K562 (cell line): ENCODE data around the gene ADPGK. TPM values are rescaled to one million over a fixed set of nuclear protein-coding genes. Genes with fewer than 3 reads are reported as not detected.

Source experiments
- ATAC-seq: fragments of 200-7000 bp; cut with Tn5 transposase; 3 replicates; pipeline ENCODE4 v1.9.1; 2020; ENCODE audit warnings: moderate library complexity
- BruUV-seq: library from RNA; stranded (reverse); fragments of 400-500 nt; replicated peaks from 2 replicates; lab custom pipeline; 2021; lab: Mats Ljungman, UMichigan
- CTCF ChIA-PET: fragments of 300-600 bp; formaldehyde crosslinking; extraction: SDS; loops from one replicate; lab custom pipeline; 2021; ENCODE audit warnings: low intra/inter-chr PET ratio; lab: Yijun Ruan, JAX
- POLR2A ChIA-PET: fragments of 300-600, 350-650 bp; sonication (Branson Sonifier 250); formaldehyde crosslinking; extraction: SDS; loops from one replicate; lab custom pipeline; 2021; ENCODE audit warnings: antibody characterized with exemption, inconsistent platforms; lab: Yijun Ruan, JAX
- DNase-seq, 4 experiments: peaks; one replicate each; pipeline versions ENCODE4 v3.0.0 to v3.0.0-alpha.2; 2011 to 2018; ENCODE audit warnings: low spot score in 3 of 4, mixed read lengths in 3 of 4; ENCODE audit errors: extremely low read depth in 1 of 4
- FAIRE-seq: peaks from 2 replicates; lab custom pipeline; 2011; peaks lifted over from hg19 to GRCh38; lab: Jason Lieb, UNC
- H2AFZ ChIP-seq: 2 replicates; pipeline ENCODE4 v1.6.0; 2011; ENCODE audit warnings: low read depth, low read length, control low read depth, inconsistent platforms
- H3K27ac ChIP-seq: fragments of 200-600 bp; 3 replicates; pipeline ENCODE4 v1.8.0; 2011; ENCODE audit warnings: low read depth, mild to moderate bottlenecking, control low read depth, inconsistent platforms, low read length, moderate library complexity, mixed read lengths; ENCODE audit errors: extremely low read depth
- H3K27me3 ChIP-seq, 2 experiments: fragments of 300-600 bp in 1 of 2; 2 replicates in 1 of 2; 3 replicates in 1 of 2; pipeline versions ENCODE4 v1.6.0 to v1.8.0; 2011; ENCODE audit warnings: inconsistent platforms in 2 of 2, low read length in 2 of 2, mild to moderate bottlenecking in 1 of 2, mixed read lengths in 1 of 2, moderate library complexity in 1 of 2; ENCODE audit not compliant: control insufficient read depth in 2 of 2, insufficient read depth in 2 of 2
- H3K36me3 ChIP-seq: fragments of 300-600 bp; 3 replicates; pipeline ENCODE4 v1.8.0; 2011; ENCODE audit warnings: mild to moderate bottlenecking, low read length, inconsistent platforms; ENCODE audit not compliant: control insufficient read depth, insufficient read depth
- H3K4me1 ChIP-seq, 2 experiments: fragments of 200-600 bp in 1 of 2; replicated peaks in 1 of 2; 2 replicates in 1 of 2; 3 replicates in 1 of 2; pipeline versions ENCODE4 v1.5.1 to v1.8.0; 2011; ENCODE audit warnings: inconsistent platforms in 2 of 2, low read length in 2 of 2, mild to moderate bottlenecking in 1 of 2, mixed read lengths in 1 of 2, moderate library complexity in 1 of 2; ENCODE audit not compliant: control insufficient read depth in 2 of 2, insufficient read depth in 2 of 2
- H3K4me2 ChIP-seq: 2 replicates; pipeline ENCODE4 v1.6.1; 2011; ENCODE audit warnings: low read length, control low read depth, inconsistent platforms, mixed read lengths; ENCODE audit not compliant: insufficient read depth
- H3K4me3 ChIP-seq: fragments of 200-600 bp; sonication (generic), shearing (Covaris generic); 2 replicates; pipeline ENCODE4 v1.5.1; 2016; ENCODE audit warnings: control low read depth, inconsistent platforms
- H3K79me2 ChIP-seq: fragments of 200-600 bp; 3 replicates; pipeline ENCODE4 v1.8.0; 2011; ENCODE audit warnings: low read length, inconsistent platforms; ENCODE audit not compliant: control insufficient read depth, insufficient read depth
- H3K9ac ChIP-seq, 2 experiments: 2 replicates each; pipeline versions ENCODE4 v1.6.0 to v1.6.1; 2011; ENCODE audit warnings: low read depth in 2 of 2, low read length in 2 of 2, control low read depth in 1 of 2, inconsistent platforms in 1 of 2, mild to moderate bottlenecking in 1 of 2, mixed read lengths in 1 of 2; ENCODE audit not compliant: insufficient read depth in 1 of 2
- H3K9me1 ChIP-seq: one replicate; pipeline ENCODE4 v1.6.0; 2011; ENCODE audit warnings: inconsistent platforms, mild to moderate bottlenecking, low read length, moderate library complexity; ENCODE audit not compliant: control insufficient read depth, insufficient read depth
- H3K9me3 ChIP-seq: replicated peaks from 2 replicates; pipeline ENCODE4 v1.5.1; 2011; ENCODE audit warnings: low read depth, low read length, inconsistent platforms; ENCODE audit not compliant: control insufficient read depth, insufficient read depth
- H4K20me1 ChIP-seq: replicated peaks from 2 replicates; pipeline ENCODE4 v1.6.1; 2011; ENCODE audit warnings: low read length, inconsistent platforms, mixed read lengths; ENCODE audit not compliant: control insufficient read depth, insufficient read depth
- DNMT1 ChIP-seq: fragments of 450-650 bp; IDR thresholded peaks from 2 replicates; pipeline ENCODE4 v1.6.1; 2016; ENCODE audit warnings: antibody characterized with exemption, mild to moderate bottlenecking
- ETV5 ChIP-seq: sonication (generic); formaldehyde crosslinking; IDR thresholded peaks from 2 replicates; pipeline ENCODE4 v1.4.0; 2020; ENCODE audit warnings: low read depth, mild to moderate bottlenecking, missing genetic modification reagents
- KDM1A ChIP-seq, 2 experiments: fragments of 450-650 bp; IDR thresholded peaks; 2 replicates each; pipeline ENCODE4 v1.6.1; 2016; ENCODE audit warnings: mild to moderate bottlenecking in 2 of 2
- NONO ChIP-seq, 2 experiments: fragments of 200-400 bp in 1 of 2; fragments of 450-650 bp in 1 of 2; formaldehyde crosslinking in 1 of 2; IDR thresholded peaks; 2 replicates each; pipeline ENCODE4 v1.6.1; 2017; ENCODE audit warnings: low read depth in 2 of 2, mild to moderate bottlenecking in 2 of 2, moderate library complexity in 2 of 2, low read length in 1 of 2
- NUFIP1 ChIP-seq: fragments of 450-650 bp; IDR thresholded peaks from 2 replicates; pipeline ENCODE4 v1.6.1; 2018; ENCODE audit not compliant: partially characterized antibody
- RAD21 ChIP-seq, 2 experiments: fragments of 250-450 bp in 1 of 2; fragments of 450-650 bp in 1 of 2; sonication (Bioruptor Pico) in 1 of 2; formaldehyde crosslinking in 1 of 2; IDR thresholded peaks in 1 of 2; conservative IDR thresholded peaks in 1 of 2; 2 replicates each; pipeline versions ENCODE4 v1.4.0 to v1.8.0; 2020 to 2022; ENCODE audit warnings: mild to moderate bottlenecking in 2 of 2, moderate library complexity in 1 of 2
- WGBS: fragments of 100-300 bp; shearing (Covaris generic); methylation state at CpG from one replicate; pipeline ENCODE4 v1.1.6; 2016; ENCODE audit warnings: low coverage, mixed read lengths; ENCODE audit not compliant: insufficient coverage; ENCODE audit errors: missing lambda C conversion rate; 5-methylcytosine and 5-hydroxymethylcytosine counted together
- in situ Hi-C: fragments of 300-500 bp; cut with MboI; formaldehyde crosslinking; loops from 4 replicates; pipeline ENCODE4 v1.15.0; 2018; ENCODE audit warnings: inconsistent platforms, mixed read lengths
- intact Hi-C: fragments of 100-400 bp; cut with micrococcal nuclease; formaldehyde crosslinking; loops from 2 replicates; pipeline ENCODE4 v1.14.2; 2022
- polyA plus RNA-seq, 8 experiments: library from polyadenylated mRNA; depleted of rRNA in 4 of 8; stranded (reverse) in 5 of 8; unstranded in 3 of 8; fragments of >200 nt; fragmentation: Nextera tagmentation in 2 of 8; fragmentation: Illumina TruSeq in 1 of 8; extraction: Ambion mirVana in 2 of 8; extraction: Trizol in 1 of 8; gene quantifications; 2 replicates each; pipeline versions ENCODE4 v1.2.1 to v1.2.3, GENCODE V29; 2011 to 2014; ENCODE audit warnings: inconsistent platforms in 1 of 8, missing spikeins in 1 of 8
- total RNA-seq, 7 experiments: library from RNA; depleted of rRNA in 6 of 7; stranded (reverse); fragments of >200 nt in 6 of 7; fragmentation: Illumina TruSeq in 2 of 7; extraction: Trizol in 2 of 7; gene quantifications; 2 replicates each; pipeline versions ENCODE4 v1.2.1 to v1.2.3, GENCODE V29; 2011 to 2021; ENCODE audit warnings: low replicate concordance in 1 of 7

Gene ADPGK
- total and polyA plus RNA-seq, 9 of the 15 experiments (the other 6 are each of a cell fraction or from before 2014, with no cell fraction given) = 13.4 to 97.4 (median 48.5) TPM

GRCh38 chr15:72771329-72771725, 12.2 kb downstream of the ADPGK start:
- Histone ChIP-seq H3K27ac (no peak overlapping the region), H3K9ac (no peak overlapping the region), H3K27me3 (no peaks in the 10 kb centered on the region), H2AFZ (no peak overlapping the region), H3K9me1 (no peaks in the 10 kb centered on the region), H3K4me3 (no peak overlapping the region), H3K4me2 (no peak overlapping the region), H3K79me2 (peaks cover 12% of the 10 kb centered on the region; the same call in 2 of the 3 replicates), H4K20me1 (no peaks in the 10 kb centered on the region), H3K9me3 (no peaks in the 10 kb centered on the region), H3K36me3 (peaks cover 94% of the 10 kb centered on the region), H3K4me1 (no peaks in the 10 kb centered on the region)
- 87% methylated on average over 1 of the region's 1 CpG for WGBS
- in situ Hi-C loops (no loop called here), intact Hi-C loops (no loop called here)
- FAIRE-seq = no peak
- CTCF ChIA-PET = no interaction called here
- TF ChIP-seq NUFIP1 = no peak
- no peak for TF ChIP-seq DNMT1
- TF ChIP-seq ETV5 (CRISPR knock-in tag) = no peak
- no peak for TF ChIP-seq RAD21 (CRISPR knock-in tag; conservative IDR thresholded peaks at IDR 0.05 in 1 of 2, IDR thresholded peaks at IDR 0.05 in 1 of 2)
- TF ChIP-seq NONO (IDR thresholded peaks at IDR 0.05; ENCODE audit: low read depth in 2 of 2, low read length in 1 of 2) = no peak
- TF ChIP-seq KDM1A (IDR thresholded peaks at IDR 0.05) = no peak
- no peak for DNase-seq
- BruUV-seq = no TSS peak
- ATAC-seq = no peak
- POLR2A ChIA-PET = interaction anchor here (0.7 kb wide), 1 partner anchor 356 kb away, joined by 3 read pairs; no protein-coding TSS in a partner anchor
